H1 (cell line): ENCODE data around the gene PEX16. TPM values are rescaled to one million over a fixed set of nuclear protein-coding genes. Genes with fewer than 3 reads are reported as not detected.

Source experiments
- CTCF ChIA-PET: fragments of 300-600 bp; sonication (Branson Sonifier 250); formaldehyde crosslinking; loops from one replicate; lab custom pipeline; 2021; ENCODE audit not compliant: partially characterized antibody; lab: Charles Lee
- POLR2A ChIA-PET: fragments of 300-600 bp; sonication (Branson Sonifier 250); formaldehyde crosslinking; loops from one replicate; lab custom pipeline; 2021; ENCODE audit warnings: inconsistent platforms; ENCODE audit not compliant: partially characterized antibody; lab: Charles Lee
- DNase-seq, 2 experiments: peaks; one replicate each; pipeline versions ENCODE4 v3.0.0 to v3.0.0-alpha.2; 2010 to 2022; ENCODE audit warnings: low spot score in 2 of 2, low read depth in 1 of 2, mixed read lengths in 1 of 2
- FAIRE-seq: peaks from 2 replicates; lab custom pipeline; 2011; peaks lifted over from hg19 to GRCh38; lab: Jason Lieb, UNC
- H2AFZ ChIP-seq: 2 replicates; pipeline ENCODE4 v1.8.1; 2012; ENCODE audit warnings: low read length, inconsistent platforms
- H2AK5ac ChIP-seq: 2 replicates; pipeline ENCODE4 v1.6.1; 2013; ENCODE audit warnings: low read depth, low read length
- H2BK120ac ChIP-seq: replicated peaks from 2 replicates; pipeline ENCODE3; 2013; ENCODE audit warnings: low read depth, low read length, inconsistent platforms
- H2BK12ac ChIP-seq: 2 replicates; pipeline ENCODE4 v1.6.1; 2013; ENCODE audit warnings: low read depth, low read length
- H2BK15ac ChIP-seq: 2 replicates; pipeline ENCODE4 v1.6.1; 2013; ENCODE audit warnings: low read length
- H2BK20ac ChIP-seq: 2 replicates; pipeline ENCODE4 v1.6.1; 2013; ENCODE audit warnings: low read length
- H2BK5ac ChIP-seq: 2 replicates; pipeline ENCODE4 v1.6.1; 2013; ENCODE audit warnings: low read depth, low read length
- H3K14ac ChIP-seq: 2 replicates; pipeline ENCODE4 v1.6.1; 2013; ENCODE audit warnings: inconsistent platforms; ENCODE audit not compliant: insufficient read length
- H3K18ac ChIP-seq: 2 replicates; pipeline ENCODE4 v1.6.1; 2013; ENCODE audit warnings: low read length; ENCODE audit errors: extremely low read depth
- H3K23ac ChIP-seq: 2 replicates; pipeline ENCODE4 v1.6.1; 2013; ENCODE audit warnings: inconsistent platforms; ENCODE audit not compliant: insufficient read length
- H3K23me2 ChIP-seq: 2 replicates; pipeline ENCODE4 v1.6.1; 2013; ENCODE audit warnings: low read depth, low read length
- H3K27ac ChIP-seq: 2 replicates; pipeline ENCODE4 v1.6.1; 2011; ENCODE audit warnings: low read depth, low read length, inconsistent platforms
- H3K27me3 ChIP-seq, 4 experiments: replicated peaks in 1 of 4; 1 replicate in 1 of 4; 2 replicates in 3 of 4; pipeline versions ENCODE4 v1.6.1 to v1.8.1; 2011 to 2013; ENCODE audit warnings: low read length in 3 of 4, mild to moderate bottlenecking in 3 of 4, inconsistent platforms in 2 of 4, mixed read lengths in 2 of 4, moderate library complexity in 1 of 4; ENCODE audit not compliant: control insufficient read depth in 3 of 4, insufficient read depth in 3 of 4; ENCODE audit errors: extremely low read depth in 1 of 4
- H3K36me3 ChIP-seq, 4 experiments: 2 replicates each; pipeline versions ENCODE4 v1.6.1 to v1.8.1; 2011 to 2013; ENCODE audit warnings: mild to moderate bottlenecking in 4 of 4, low read length in 3 of 4, moderate library complexity in 2 of 4, control low read depth in 1 of 4, inconsistent platforms in 1 of 4; ENCODE audit not compliant: insufficient read depth in 4 of 4, control insufficient read depth in 2 of 4
- H3K4ac ChIP-seq: replicated peaks from 2 replicates; pipeline ENCODE3; 2013; ENCODE audit warnings: low read length, low read depth, mixed read lengths, inconsistent platforms; ENCODE audit not compliant: insufficient read length
- H3K4me1 ChIP-seq, 4 experiments: replicated peaks in 1 of 4; 1 replicate in 1 of 4; 2 replicates in 3 of 4; pipeline versions ENCODE4 v1.6.1 to v1.8.1; 2011 to 2013; ENCODE audit warnings: low read length in 3 of 4, inconsistent platforms in 2 of 4, mixed read lengths in 1 of 4; ENCODE audit not compliant: insufficient read depth in 4 of 4, control insufficient read depth in 3 of 4
- H3K4me2 ChIP-seq, 2 experiments: 2 replicates each; pipeline versions ENCODE4 v1.6.1 to v1.8.1; 2011 to 2013; ENCODE audit warnings: low read depth in 2 of 2, low read length in 2 of 2, control low read depth in 1 of 2, inconsistent platforms in 1 of 2, mild to moderate bottlenecking in 1 of 2; ENCODE audit not compliant: insufficient read depth in 1 of 2
- H3K4me3 ChIP-seq, 4 experiments: fragments of 200-600, 300-600 bp in 1 of 4; sonication (generic), shearing (Covaris generic), sonication (Bioruptor Twin) in 1 of 4; 2 replicates each; pipeline versions ENCODE4 v1.5.1 to v1.8.1; 2011 to 2016; ENCODE audit warnings: low read length in 4 of 4, low read depth in 3 of 4, control low read depth in 2 of 4, inconsistent platforms in 2 of 4, mild to moderate bottlenecking in 2 of 4, mixed read lengths in 1 of 4, moderate library complexity in 1 of 4; ENCODE audit not compliant: insufficient read depth in 2 of 4; ENCODE audit errors: extremely low read depth in 1 of 4
- H3K56ac ChIP-seq: replicated peaks from 2 replicates; pipeline ENCODE3; 2013; ENCODE audit warnings: low read depth, mild to moderate bottlenecking, mixed read lengths, low read length, inconsistent platforms; ENCODE audit not compliant: insufficient read length
- H3K79me1 ChIP-seq: 2 replicates; pipeline ENCODE4 v1.6.1; 2013; ENCODE audit warnings: low read depth, low read length, control low read depth
- H3K79me2 ChIP-seq, 2 experiments: 2 replicates each; pipeline versions ENCODE4 v1.6.1 to v1.8.1; 2012 to 2013; ENCODE audit warnings: low read length in 2 of 2, mild to moderate bottlenecking in 2 of 2, inconsistent platforms in 1 of 2; ENCODE audit not compliant: insufficient read depth in 2 of 2, control insufficient read depth in 1 of 2
- H3K9ac ChIP-seq, 4 experiments: replicated peaks in 1 of 4; 1 replicate in 1 of 4; 2 replicates in 3 of 4; pipeline versions ENCODE4 v1.6.1 to v1.8.1; 2011 to 2013; ENCODE audit warnings: low read depth in 3 of 4, low read length in 3 of 4, control low read depth in 2 of 4, mild to moderate bottlenecking in 2 of 4, moderate library complexity in 2 of 4, inconsistent platforms in 1 of 4; ENCODE audit errors: extremely low read depth in 1 of 4
- H3K9me3 ChIP-seq, 2 experiments: 2 replicates each; pipeline versions ENCODE4 v1.6.1 to v1.8.1; 2012 to 2013; ENCODE audit warnings: mild to moderate bottlenecking in 2 of 2, moderate library complexity in 2 of 2, control low read depth in 1 of 2, inconsistent platforms in 1 of 2, low read depth in 1 of 2, low read length in 1 of 2, mixed read lengths in 1 of 2; ENCODE audit not compliant: insufficient read depth in 2 of 2
- H4K20me1 ChIP-seq, 2 experiments: replicated peaks in 1 of 2; 2 replicates each; pipeline versions ENCODE3 to v1.8.1; 2011 to 2013; ENCODE audit warnings: inconsistent platforms in 2 of 2, low read length in 2 of 2, mild to moderate bottlenecking in 1 of 2; ENCODE audit not compliant: insufficient read depth in 2 of 2, control insufficient read depth in 1 of 2
- H4K5ac ChIP-seq: 2 replicates; pipeline ENCODE4 v1.6.1; 2013; ENCODE audit warnings: low read length, low read depth, mixed read lengths, inconsistent platforms; ENCODE audit not compliant: insufficient read length
- H4K8ac ChIP-seq: 2 replicates; pipeline ENCODE4 v1.8.0; 2013; ENCODE audit warnings: mild to moderate bottlenecking, moderate library complexity, low read length, inconsistent platforms; ENCODE audit not compliant: insufficient read depth; ENCODE audit errors: extremely low read depth
- H4K91ac ChIP-seq: replicated peaks from 2 replicates; pipeline ENCODE3; 2013; ENCODE audit warnings: low read length, mixed read lengths, inconsistent platforms; ENCODE audit not compliant: insufficient read length
- GTF2F1 ChIP-seq: IDR thresholded peaks from 2 replicates; pipeline ENCODE4 v1.6.1; 2012; ENCODE audit warnings: low read depth, low read length, improper control_type of control experiment, borderline replicate concordance
- RAD21 ChIP-seq, 2 experiments: IDR thresholded peaks in 1 of 2; conservative IDR thresholded peaks in 1 of 2; 2 replicates each; pipeline ENCODE4 v1.6.1; 2011; ENCODE audit warnings: low read depth in 2 of 2, low read length in 2 of 2, improper control_type of control experiment in 1 of 2, inconsistent platforms in 1 of 2, mild to moderate bottlenecking in 1 of 2, moderate library complexity in 1 of 2
- WGBS, 2 experiments: shearing (Covaris generic) in 1 of 2; methylation state at CpG; one replicate each; pipeline versions ENCODE4 v1.1.6 to v1.1.7; 2013 to 2015; ENCODE audit warnings: low lambda C conversion rate in 2 of 2, mixed read lengths in 2 of 2, inconsistent platforms in 1 of 2, low coverage in 1 of 2, missing lambda C conversion rate in 1 of 2; ENCODE audit not compliant: insufficient replicate concordance in 2 of 2, insufficient coverage in 1 of 2, insufficient read length in 1 of 2; ENCODE audit errors: extremely low coverage in 1 of 2, missing lambda C conversion rate in 1 of 2; 5-methylcytosine and 5-hydroxymethylcytosine counted together
- polyA plus RNA-seq, 7 experiments: library from polyadenylated mRNA; depleted of rRNA in 3 of 7; stranded (reverse) in 5 of 7; unstranded in 2 of 7; fragments of >200 nt in 5 of 7; fragments of 200-250 nt in 2 of 7; gene quantifications; 1 replicate in 5 of 7; 2 replicates in 1 of 7; 4 replicates in 1 of 7; pipeline versions ENCODE4 v1.2.1 to v1.2.3, GENCODE V29; 2011 to 2013; ENCODE audit warnings: missing spikeins in 2 of 7, mixed read lengths in 2 of 7
- total RNA-seq: library from RNA; stranded (reverse); fragmentation: NEBNext Ultra II Directional; extraction: Animal tissue kit (Norgen Biotek cat#: 25700); gene quantifications from 2 replicates; pipeline ENCODE4 v1.2.1, GENCODE V29; 2021
- TF ChIP-seq, protein P1 (sequence below), 3 experiments: IDR thresholded peaks; 1 replicate in 2 of 3; 2 replicates in 1 of 3; pipeline versions ENCODE4 v1.5.1 to v1.6.1; 2011; ENCODE audit warnings: low read length in 3 of 3, mild to moderate bottlenecking in 3 of 3, inconsistent platforms in 2 of 3, low read depth in 1 of 3, moderate library complexity in 1 of 3; ENCODE audit not compliant: insufficient read depth in 1 of 3; ENCODE audit errors: control extremely low read depth in 1 of 3

PEX16 gene
- total and polyA plus RNA-seq, 2 of the 8 experiments (the other 6 are each of a cell fraction or from before 2014, with no cell fraction given), result 29.2 to 36.0 TPM

- POLR2A ChIA-PET, result interaction anchor here (0.5 to 1.2 kb wide), 3 partner anchors 11 to 415 kb away, joined by 3 read pairs; no protein-coding TSS in a partner anchor
- Histone ChIP-seq H2BK12ac (peak overlapping the region; percentile 35; the same call in 1 of the 2 replicates), H3K27ac (no peak overlapping the region), H4K5ac (no peak overlapping the region), H3K4me2 (no peak overlapping the region), H4K91ac (no peak overlapping the region), H3K18ac (no peak overlapping the region), H3K79me1 (no peaks in the 10 kb centered on the region; the same call in 1 of the 2 replicates), H2BK20ac (no peak overlapping the region), H4K8ac (no peak overlapping the region), H3K4me3 (no peak overlapping the region), H3K9me3 (no peaks in the 10 kb centered on the region), H3K4me1 (peaks cover 0 to 15% (median 8%) of the 10 kb centered on the region in 4 experiments; a peak in 6 of 7 replicates), H3K79me2 (no peaks in the 10 kb centered on the region; a peak in 1 of 4 replicates), H3K56ac (no peak overlapping the region), H2BK15ac (no peak overlapping the region), H2BK120ac (no peak overlapping the region), H2AK5ac (no peak overlapping the region), H3K36me3 (no peaks in the 10 kb centered on the region), H3K4ac (no peak overlapping the region), H3K9ac (no peak overlapping the region), H2AFZ (no peak overlapping the region), H2BK5ac (no peak overlapping the region), H3K23me2 (peaks cover 3% of the 10 kb centered on the region; the same call in 1 of the 2 replicates), H3K14ac (no peak overlapping the region), H3K27me3 (no peaks in the 10 kb centered on the region), H3K23ac (no peak overlapping the region), H4K20me1 (peaks cover 0 to 8% of the 10 kb centered on the region in 2 experiments)
- FAIRE-seq (no peak), DNase-seq (no peak)
- CTCF ChIA-PET, result interaction anchor here (0.6 to 5.7 kb wide), 5 partner anchors 14 to 75 kb away, joined by 3 to 32 read pairs (median 3); no protein-coding TSS in a partner anchor
- 81% methylated on average over 9 of the region's 9 CpGs; no CpG with 5 or more reads in 1 of the 2 experiments for WGBS, 2 experiments
- TF ChIP-seq, protein P1, sequence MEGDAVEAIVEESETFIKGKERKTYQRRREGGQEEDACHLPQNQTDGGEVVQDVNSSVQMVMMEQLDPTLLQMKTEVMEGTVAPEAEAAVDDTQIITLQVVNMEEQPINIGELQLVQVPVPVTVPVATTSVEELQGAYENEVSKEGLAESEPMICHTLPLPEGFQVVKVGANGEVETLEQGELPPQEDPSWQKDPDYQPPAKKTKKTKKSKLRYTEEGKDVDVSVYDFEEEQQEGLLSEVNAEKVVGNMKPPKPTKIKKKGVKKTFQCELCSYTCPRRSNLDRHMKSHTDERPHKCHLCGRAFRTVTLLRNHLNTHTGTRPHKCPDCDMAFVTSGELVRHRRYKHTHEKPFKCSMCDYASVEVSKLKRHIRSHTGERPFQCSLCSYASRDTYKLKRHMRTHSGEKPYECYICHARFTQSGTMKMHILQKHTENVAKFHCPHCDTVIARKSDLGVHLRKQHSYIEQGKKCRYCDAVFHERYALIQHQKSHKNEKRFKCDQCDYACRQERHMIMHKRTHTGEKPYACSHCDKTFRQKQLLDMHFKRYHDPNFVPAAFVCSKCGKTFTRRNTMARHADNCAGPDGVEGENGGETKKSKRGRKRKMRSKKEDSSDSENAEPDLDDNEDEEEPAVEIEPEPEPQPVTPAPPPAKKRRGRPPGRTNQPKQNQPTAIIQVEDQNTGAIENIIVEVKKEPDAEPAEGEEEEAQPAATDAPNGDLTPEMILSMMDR (IDR thresholded peaks at IDR 0.05; ENCODE audit: control extremely low read depth in 1 of 3, insufficient read depth in 1 of 3, low read depth in 1 of 3, low read length in 3 of 3), result peak; percentile 7 to 21 (median 8); a peak in 2 of 4 replicates
- TF ChIP-seq GTF2F1 (no peak), RAD21 (IDR thresholded peaks at IDR 0.05 in 1 of 2, conservative IDR thresholded peaks at IDR 0.05 in 1 of 2; ENCODE audit: low read depth in 2 of 2, low read length in 2 of 2) (peak in 1 of 2 experiments; percentile 16; a peak in 1 of 4 replicates)
These were observed 26.7 kb downstream of the PEX16 start for GRCh38 chr11:45890886-45891550.
